Breast epithelium (tissue), 4 donors: ENCODE data around the gene RUSF1. TPM values are rescaled to one million over a fixed set of nuclear protein-coding genes. Genes with fewer than 3 reads are reported as not detected.
A peak's percentile ranks its signal among the peaks of the same experiment; 100 is the strongest.

Experiments used
- DNase-seq, 2 donors: peaks; one replicate each; pipeline ENCODE4 v3.0.0-alpha.2; 2019; ENCODE audit warnings: low spot score in 2 of 2
- H3K27ac ChIP-seq, 2 donors: fragments of 200-600 bp; sonication (generic) in 1 of 2; one replicate each; pipeline ENCODE4 v1.5.1; 2016 to 2019; ENCODE audit warnings: mild to moderate bottlenecking in 1 of 2
- H3K27me3 ChIP-seq, 2 donors: fragments of 200-600 bp; sonication (generic) in 1 of 2; one replicate each; pipeline versions ENCODE4 v1.5.1 to v1.6.0; 2017 to 2019; ENCODE audit warnings: control low read depth in 1 of 2, mild to moderate bottlenecking in 1 of 2
- H3K36me3 ChIP-seq: fragments of 200-600 bp; one replicate; pipeline ENCODE4 v1.5.1; 2019
- H3K4me1 ChIP-seq, 2 donors: fragments of 200-600 bp; sonication (generic); one replicate each; pipeline ENCODE4 v1.5.1; 2016 to 2019; ENCODE audit warnings: control low read depth in 1 of 2
- H3K4me3 ChIP-seq, 3 donors: fragments of 200-600 bp; sonication (generic); 1 replicate in 2 of 3; 2 replicates in 1 of 3; pipeline ENCODE4 v1.5.1; 2016 to 2019; ENCODE audit warnings: mild to moderate bottlenecking in 3 of 3, moderate library complexity in 2 of 3
- H3K9me3 ChIP-seq, 2 donors: fragments of 200-600 bp; sonication (generic) in 1 of 2; one replicate each; pipeline ENCODE4 v1.5.1; 2016 to 2019; ENCODE audit warnings: control low read depth in 1 of 2
- POLR2A ChIP-seq: fragments of 450-650 bp; IDR thresholded peaks from one replicate; pipeline ENCODE4 v1.6.1; 2016; ENCODE audit warnings: antibody characterized with exemption, mild to moderate bottlenecking, moderate library complexity
- POLR2AphosphoS5 ChIP-seq, 3 donors: sonication (generic); formaldehyde crosslinking; IDR thresholded peaks; one replicate each; pipeline ENCODE4 v1.6.1; 2017; ENCODE audit warnings: antibody characterized with exemption in 3 of 3
- intact Hi-C: fragments of 100-400 bp; cut with DNase I; formaldehyde crosslinking; loops from one replicate; pipeline ENCODE4 v1.15.1; 2023; ENCODE audit warnings: low total_unique reads
- total RNA-seq, 3 donors: library from RNA; depleted of rRNA; stranded (reverse); fragments of >200 nt; gene quantifications; one replicate each; pipeline ENCODE4 v1.1.0, GENCODE V29; 2016
- TF ChIP-seq, protein P1 (sequence below), 3 donors: fragments of 450-650 bp; IDR thresholded peaks; one replicate each; pipeline ENCODE4 v1.5.1; 2016 to 2017; ENCODE audit warnings: antibody characterized with exemption in 3 of 3, mild to moderate bottlenecking in 3 of 3, moderate library complexity in 3 of 3

Gene RUSF1
- total RNA-seq, 3 donors from 2014 or later, result 44.2 to 75.4 (median 68.2) TPM

- H3K27me3 ChIP-seq, result no peaks in the 10 kb centered on the region
- H3K27ac ChIP-seq, result peak overlapping the region in 1 of 2 donors; percentile 99
- no peak for DNase-seq
- peaks cover 5 to 12% of the 10 kb centered on the region in 2 donors for H3K4me1 ChIP-seq
- intact Hi-C loops, result no loop called here
- H3K4me3 ChIP-seq, result peak overlapping the region in 2 of 3 donors; percentile 81 to 88
- H3K9me3 ChIP-seq, result no peaks in the 10 kb centered on the region
- no peaks in the 10 kb centered on the region for H3K36me3 ChIP-seq
- TF ChIP-seq, protein P1, sequence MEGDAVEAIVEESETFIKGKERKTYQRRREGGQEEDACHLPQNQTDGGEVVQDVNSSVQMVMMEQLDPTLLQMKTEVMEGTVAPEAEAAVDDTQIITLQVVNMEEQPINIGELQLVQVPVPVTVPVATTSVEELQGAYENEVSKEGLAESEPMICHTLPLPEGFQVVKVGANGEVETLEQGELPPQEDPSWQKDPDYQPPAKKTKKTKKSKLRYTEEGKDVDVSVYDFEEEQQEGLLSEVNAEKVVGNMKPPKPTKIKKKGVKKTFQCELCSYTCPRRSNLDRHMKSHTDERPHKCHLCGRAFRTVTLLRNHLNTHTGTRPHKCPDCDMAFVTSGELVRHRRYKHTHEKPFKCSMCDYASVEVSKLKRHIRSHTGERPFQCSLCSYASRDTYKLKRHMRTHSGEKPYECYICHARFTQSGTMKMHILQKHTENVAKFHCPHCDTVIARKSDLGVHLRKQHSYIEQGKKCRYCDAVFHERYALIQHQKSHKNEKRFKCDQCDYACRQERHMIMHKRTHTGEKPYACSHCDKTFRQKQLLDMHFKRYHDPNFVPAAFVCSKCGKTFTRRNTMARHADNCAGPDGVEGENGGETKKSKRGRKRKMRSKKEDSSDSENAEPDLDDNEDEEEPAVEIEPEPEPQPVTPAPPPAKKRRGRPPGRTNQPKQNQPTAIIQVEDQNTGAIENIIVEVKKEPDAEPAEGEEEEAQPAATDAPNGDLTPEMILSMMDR (IDR thresholded peaks at IDR 0.05), result peak in 2 of 3 donors; percentile 38 to 44
- TF ChIP-seq POLR2AphosphoS5 (IDR thresholded peaks at IDR 0.05), result no peak
Observed at GRCh38 chr16:31460582-31461002, 47.6 kb downstream of the RUSF1 start.

GRCh38 chr16:31459687-31460581, 48.3 kb downstream of the RUSF1 start:
- Histone ChIP-seq H3K4me3 (peak overlapping the region; percentile 81 to 88 (median 83)), H3K9me3 (no peaks in the 10 kb centered on the region), H3K36me3 (no peaks in the 10 kb centered on the region), H3K4me1 (peaks cover 5 to 12% of the 10 kb centered on the region in 2 donors), H3K27ac (peak overlapping the region; percentile 99 to 100), H3K27me3 (no peaks in the 10 kb centered on the region)
- peak; percentile 100 for DNase-seq
- intact Hi-C loops, result no loop called here
- TF ChIP-seq, protein P1 (IDR thresholded peaks at IDR 0.05), result no peak
- peak in 2 of 3 donors; percentile 10 to 16 for TF ChIP-seq POLR2AphosphoS5 (IDR thresholded peaks at IDR 0.05)

DNA sequence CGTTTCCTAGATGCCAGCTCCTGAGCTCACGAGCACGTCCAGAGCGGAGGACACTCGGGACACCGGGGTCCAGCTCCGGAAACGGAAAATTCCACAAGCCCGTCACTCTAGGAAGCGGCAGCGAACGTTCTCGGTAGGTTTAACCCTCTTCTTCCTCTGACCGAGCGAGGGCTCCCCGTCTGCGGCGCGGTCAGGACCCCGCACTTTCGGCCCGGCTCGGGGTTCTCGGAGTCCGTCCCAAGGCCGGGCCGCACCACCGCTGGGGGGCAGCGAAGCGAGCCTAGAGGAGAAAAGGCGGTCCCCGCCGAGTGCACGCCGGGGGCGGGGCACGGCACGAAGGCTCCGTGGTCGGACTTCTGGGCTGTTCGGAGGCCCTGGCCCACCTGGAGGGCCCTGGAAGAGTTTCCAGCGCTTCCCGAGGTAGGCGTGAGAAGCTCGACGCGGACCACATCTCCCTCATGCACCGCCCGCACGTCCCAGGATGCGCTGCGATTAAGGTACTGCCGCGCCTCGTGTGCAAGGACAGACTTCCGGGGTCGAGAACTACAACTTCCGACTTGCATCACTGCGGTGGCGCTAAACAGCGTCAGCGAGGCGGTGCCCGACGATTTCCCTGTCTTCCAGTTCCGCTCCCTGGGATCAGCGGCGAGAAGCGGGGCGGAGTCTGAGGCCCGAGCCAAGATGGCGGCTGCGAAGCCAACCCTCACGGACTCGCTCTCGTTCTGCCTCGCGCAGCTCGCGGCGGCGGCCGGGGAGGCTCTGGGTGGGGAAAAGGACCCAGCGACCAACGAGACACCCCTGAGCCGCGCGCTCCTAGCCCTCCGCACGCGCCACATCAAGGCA, 49.1 kb downstream of the RUSF1 start, which contains the start of gene ARMC5:
ARMC5 (plus strand) TSS at position 658 of the 843 bp plus-strand sequence; CDS start at position 682, 24 bp downstream.
- no peaks in the 10 kb centered on the region for H3K9me3 ChIP-seq
- H3K4me1 ChIP-seq, result peaks cover 5 to 12% of the 10 kb centered on the region in 2 donors
- intact Hi-C loops, result no loop called here
- TF ChIP-seq POLR2A (peak; percentile 42), POLR2AphosphoS5 (IDR thresholded peaks at IDR 0.05) (peak; percentile 95 to 96 (median 95))
- TF ChIP-seq, protein P1 (IDR thresholded peaks at IDR 0.05), result peak; percentile 17 to 36 (median 31)
- no peaks in the 10 kb centered on the region for H3K36me3 ChIP-seq
- peak within 1 kb of the TSS; percentile 81 to 88 (median 83) for H3K4me3 ChIP-seq
- peak within 1 kb of the TSS; percentile 99 to 100 for H3K27ac ChIP-seq
- no peaks in the 10 kb centered on the region for H3K27me3 ChIP-seq
- DNase-seq, result peak; percentile 97

- Histone ChIP-seq H3K4me1 (peaks cover 5 to 16% of the 10 kb centered on the region in 2 donors), H3K27me3 (no peaks in the 10 kb centered on the region), H3K9me3 (no peaks in the 10 kb centered on the region), H3K27ac (peak overlapping the region; percentile 99 to 100), H3K4me3 (peak overlapping the region; percentile 81 to 88 (median 83)), H3K36me3 (no peaks in the 10 kb centered on the region)
- intact Hi-C loops, result no loop called here
- DNase-seq, result peak in 1 of 2 donors; percentile 59
- TF ChIP-seq POLR2A, result no peak
- TF ChIP-seq POLR2AphosphoS5 (IDR thresholded peaks at IDR 0.05), result no peak
- TF ChIP-seq, protein P1 (IDR thresholded peaks at IDR 0.05), result no peak
Observed at GRCh38 chr16:31458073-31458843, 49.9 kb downstream of the RUSF1 start.
